GM23338 (cell line): ENCODE data around the gene EML2. TPM values are rescaled to one million over a fixed set of nuclear protein-coding genes. Genes with fewer than 3 reads are reported as not detected.

Experiments used
- ATAC-seq: fragments of 200-7000 bp; cut with Tn5 transposase; 3 replicates; pipeline ENCODE4 v1.9.1; 2020
- DNase-seq: peaks from one replicate; pipeline ENCODE4 v3.0.0-alpha.2; 2015; ENCODE audit warnings: low spot score
- H2AFZ ChIP-seq: fragments of 200-600 bp; sonication (generic); 2 replicates; pipeline ENCODE4 v1.8.0; 2016; ENCODE audit warnings: antibody characterized with exemption, mild to moderate bottlenecking, moderate library complexity
- H3F3A ChIP-seq: fragments of 200-600 bp; sonication (generic); replicated peaks from 2 replicates; pipeline ENCODE4 v1.8.0; 2017; ENCODE audit warnings: antibody characterized with exemption, mixed run types, low read depth
- H3K27ac ChIP-seq: fragments of 200-600 bp; sonication (generic); 2 replicates; pipeline ENCODE4 v1.6.1; 2016; ENCODE audit warnings: low read depth
- H3K27me3 ChIP-seq: fragments of 200-600 bp; sonication (generic); 2 replicates; pipeline ENCODE4 v1.8.0; 2016; ENCODE audit warnings: mild to moderate bottlenecking, mixed run types, moderate library complexity; ENCODE audit not compliant: insufficient read depth
- H3K36me3 ChIP-seq: fragments of 200-600 bp; sonication (generic); 2 replicates; pipeline ENCODE4 v1.8.0; 2016; ENCODE audit warnings: mild to moderate bottlenecking; ENCODE audit not compliant: insufficient read depth
- H3K4me1 ChIP-seq: fragments of 200-600 bp; sonication (generic); 2 replicates; pipeline ENCODE4 v1.8.0; 2016; ENCODE audit warnings: mild to moderate bottlenecking, moderate library complexity; ENCODE audit not compliant: insufficient read depth
- H3K4me2 ChIP-seq: fragments of 200-600 bp; sonication (generic); 2 replicates; pipeline ENCODE4 v1.7.1; 2017; ENCODE audit warnings: mixed run types
- H3K4me3 ChIP-seq: fragments of 200-600 bp; sonication (generic); 2 replicates; pipeline ENCODE4 v1.6.1; 2016; ENCODE audit warnings: mixed run types
- H3K79me2 ChIP-seq: fragments of 200-600 bp; sonication (generic); replicated peaks from 2 replicates; pipeline ENCODE4 v1.8.0; 2017; ENCODE audit warnings: mild to moderate bottlenecking; ENCODE audit not compliant: insufficient read depth
- H3K9me2 ChIP-seq: fragments of 200-600 bp; sonication (generic); 2 replicates; pipeline ENCODE4 v1.8.0; 2017; ENCODE audit not compliant: insufficient read depth
- H4K20me1 ChIP-seq: fragments of 200-600 bp; sonication (generic); replicated peaks from 2 replicates; pipeline ENCODE4 v1.8.0; 2017; ENCODE audit warnings: mild to moderate bottlenecking; ENCODE audit not compliant: insufficient read depth
- H3K27ac Mint-ChIP-seq: 2 replicates; pipeline ENCODE4 v1.8.0; 2020; ENCODE audit warnings: inconsistent platforms, mild to moderate bottlenecking, moderate library complexity, mixed read lengths
- H3K27me3 Mint-ChIP-seq: 3 replicates; pipeline ENCODE4 v1.8.0; 2022; ENCODE audit warnings: low read depth, mild to moderate bottlenecking, moderate library complexity, mixed read lengths, inconsistent platforms; ENCODE audit not compliant: insufficient read depth, poor library complexity
- H3K36me3 Mint-ChIP-seq: 3 replicates; pipeline ENCODE4 v1.8.0; 2021; ENCODE audit warnings: low read depth, mild to moderate bottlenecking, inconsistent platforms, moderate library complexity, mixed read lengths
- H3K4me1 Mint-ChIP-seq: 3 replicates; pipeline ENCODE4 v1.8.0; 2020; ENCODE audit warnings: mild to moderate bottlenecking, inconsistent platforms, mixed read lengths
- H3K4me3 Mint-ChIP-seq: 3 replicates; pipeline ENCODE4 v1.8.0; 2021; ENCODE audit warnings: moderate library complexity, mild to moderate bottlenecking, inconsistent platforms, mixed read lengths
- H3K9me3 Mint-ChIP-seq: 3 replicates; pipeline ENCODE4 v1.8.0; 2020; ENCODE audit warnings: moderate library complexity, mild to moderate bottlenecking, inconsistent platforms, mixed read lengths
- CTCF ChIP-seq, 2 experiments: fragments of 200-600 bp in 1 of 2; sonication (generic) in 1 of 2; conservative IDR thresholded peaks; 2 replicates each; pipeline versions ENCODE4 v1.5.1 to v1.6.1; 2016 to 2017; ENCODE audit warnings: antibody characterized with exemption in 2 of 2, low read depth in 2 of 2, mild to moderate bottlenecking in 2 of 2, moderate library complexity in 1 of 2
- ETS1 ChIP-seq: IDR thresholded peaks from 2 replicates; pipeline ENCODE4 v1.6.1; 2016; ENCODE audit warnings: antibody characterized with exemption
- EZH2 ChIP-seq: fragments of 200-600 bp; sonication (generic); IDR thresholded peaks from one replicate; pipeline ENCODE4 v1.8.0; 2017; ENCODE audit warnings: antibody characterized with exemption, mild to moderate bottlenecking, low read depth; ENCODE audit not compliant: unreplicated experiment
- EZH2phosphoT487 ChIP-seq: fragments of 200-600 bp; sonication (generic); IDR thresholded peaks from one replicate; pipeline ENCODE4 v1.8.1; 2018; ENCODE audit warnings: antibody characterized with exemption; ENCODE audit not compliant: unreplicated experiment
- NANOG ChIP-seq: IDR thresholded peaks from 2 replicates; pipeline ENCODE4 v1.6.1; 2016; ENCODE audit warnings: antibody characterized with exemption, borderline replicate concordance
- REST ChIP-seq: IDR thresholded peaks from one replicate; pipeline ENCODE4 v1.6.1; 2018; ENCODE audit warnings: antibody characterized with exemption; ENCODE audit not compliant: unreplicated experiment
- STAT1 ChIP-seq: IDR thresholded peaks from one replicate; pipeline ENCODE4 v1.6.1; 2016; ENCODE audit warnings: antibody characterized with exemption; ENCODE audit not compliant: unreplicated experiment
- ZNF114 ChIP-seq: fragments of 250-450 bp; sonication (Bioruptor Pico); IDR thresholded peaks from 2 replicates; pipeline ENCODE4 v1.5.0; 2020; ENCODE audit warnings: mild to moderate bottlenecking, moderate library complexity
- ZNF331 ChIP-seq: fragments of 250-450 bp; sonication (Bioruptor Pico); IDR thresholded peaks from 2 replicates; pipeline ENCODE4 v1.5.0; 2020; ENCODE audit warnings: low read depth, mild to moderate bottlenecking, moderate library complexity
- polyA plus RNA-seq: library from polyadenylated mRNA; unstranded; fragments of >200 nt; fragmentation: Nextera tagmentation; extraction: Ambion mirVana; gene quantifications from 2 replicates; pipeline ENCODE4 v1.2.1, GENCODE V29; 2016
- total RNA-seq: library from RNA; depleted of rRNA; stranded (reverse); fragments of >200 nt; shearing (Covaris generic); gene quantifications from 2 replicates; pipeline ENCODE4 v1.2.3, GENCODE V29; 2014

Gene EML2
- total and polyA plus RNA-seq, 2 experiments from 2014 or later = 7.1 to 33.9 TPM

GRCh38 chr19:45621976-45622503 is 17.2 kb downstream of the EML2 start:
- no peak overlapping the region for H3K4me3 ChIP-seq
- Mint-ChIP-seq H3K9me3 (no peaks in the 10 kb centered on the region), H3K36me3 (peaks cover 15% of the 10 kb centered on the region), H3K4me1 (peaks cover 3% of the 10 kb centered on the region; the same call in 2 of the 3 replicates), H3K4me3 (no peak overlapping the region), H3K27me3 (peaks cover 11% of the 10 kb centered on the region), H3K27ac (no peak overlapping the region)
- no peak overlapping the region for H3K4me2 ChIP-seq
- H3K79me2 ChIP-seq = no peaks in the 10 kb centered on the region
- no peaks in the 10 kb centered on the region for H4K20me1 ChIP-seq
- H3K9me2 ChIP-seq = no peaks in the 10 kb centered on the region
- 0 out of 2 replicates have a peak, but pooled peaks cover 2% of the 10 kb centered on the region for H3F3A ChIP-seq
- H2AFZ ChIP-seq = no peak overlapping the region
- no peaks in the 10 kb centered on the region for H3K36me3 ChIP-seq
- no peaks in the 10 kb centered on the region for H3K27me3 ChIP-seq
- no peak for DNase-seq
- no peak for ATAC-seq
- H3K4me1 ChIP-seq = peaks cover 8% of the 10 kb centered on the region; the same call in 1 of the 2 replicates
- H3K27ac ChIP-seq = no peak overlapping the region
- TF ChIP-seq EZH2 (no peak), ETS1 (no peak), CTCF (conservative IDR thresholded peaks at IDR 0.05; ENCODE audit: low read depth in 2 of 2) (no peak), STAT1 (no peak), ZNF331 (CRISPR knock-in tag) (no peak), ZNF114 (CRISPR knock-in tag) (no peak), NANOG (no peak), REST (no peak), EZH2phosphoT487 (no peak)
